HL-60 (cell line): ENCODE measurements around the gene CUL4A.
"Not testable (repeated sequence)": the region's sequence is repeated elsewhere in the genome, so short reads cannot be mapped to it uniquely, and the experiment has no call there.

Experiments used
- DNase-seq, 2 experiments: peaks; one replicate each; pipeline ENCODE4 v3.0.0-alpha.2; 2010 to 2020; ENCODE audit warnings: low read depth in 1 of 2, low spot score in 1 of 2
- H3K27ac ChIP-seq: fragments of 250-450 bp; sonication (Bioruptor Pico); replicated peaks from 2 replicates; pipeline ENCODE4 v1.5.1; 2020; ENCODE audit warnings: mild to moderate bottlenecking, moderate library complexity
- H3K27me3 ChIP-seq: fragments of 250-450 bp; sonication (Bioruptor Pico); 2 replicates; pipeline ENCODE4 v1.5.1; 2021; ENCODE audit warnings: mild to moderate bottlenecking, moderate library complexity; ENCODE audit not compliant: insufficient read depth, poor library complexity, severe bottlenecking
- H3K4me3 ChIP-seq: replicated peaks from 2 replicates; pipeline ENCODE4 v1.5.1; 2011; ENCODE audit warnings: mild to moderate bottlenecking, control low read depth, low read length; ENCODE audit not compliant: insufficient read depth
- CTCF ChIP-seq: IDR thresholded peaks from one replicate; pipeline ENCODE4 v1.5.1; 2011; ENCODE audit warnings: low read length, control low read depth, inconsistent platforms; ENCODE audit not compliant: insufficient read depth
- GABPA ChIP-seq: IDR thresholded peaks from 2 replicates; pipeline ENCODE4 v1.6.1; 2012; ENCODE audit warnings: low read depth
- POLR2AphosphoS5 ChIP-seq: IDR thresholded peaks from 2 replicates; pipeline ENCODE4 v1.6.1; 2012; ENCODE audit warnings: low read depth
- REST ChIP-seq: IDR thresholded peaks from 2 replicates; pipeline ENCODE4 v1.6.1; 2012; ENCODE audit warnings: low read depth; ENCODE audit not compliant: insufficient replicate concordance
- SPI1 ChIP-seq: IDR thresholded peaks from 2 replicates; pipeline ENCODE4 v1.6.1; 2012; ENCODE audit warnings: low read depth, mild to moderate bottlenecking, borderline replicate concordance

CUL4A gene

GRCh38 chr13:113239986-113240385, 30.6 kb downstream of the CUL4A start:
- Histone ChIP-seq H3K27me3 (no peaks in the 10 kb centered on the region), H3K27ac (no peak overlapping the region), H3K4me3 (no peak overlapping the region)
- DNase-seq, result no peak
- TF ChIP-seq REST (no peak), CTCF (no peak), POLR2AphosphoS5 (no peak), SPI1 (no peak), GABPA (no peak)

GRCh38 chr13:113241623-113242022, 32.2 kb downstream of the CUL4A start:
- not testable (repeated sequence) for H3K27ac ChIP-seq, H3K4me3 ChIP-seq, DNase-seq, H3K27me3 ChIP-seq

- Histone ChIP-seq H3K27ac (no peak overlapping the region), H3K27me3 (no peaks in the 10 kb centered on the region), H3K4me3 (no peak overlapping the region)
- TF ChIP-seq GABPA, result no peak
- no peak for TF ChIP-seq POLR2AphosphoS5
- TF ChIP-seq CTCF, result no peak
- TF ChIP-seq REST, result no peak
- TF ChIP-seq SPI1, result no peak
- DNase-seq, result no peak
Observed at GRCh38 chr13:113243847-113244246, 34.4 kb downstream of the CUL4A start.

- Histone ChIP-seq H3K27me3 (no peaks in the 10 kb centered on the region), H3K4me3 (no peak overlapping the region), H3K27ac (no peak overlapping the region)
- DNase-seq, result no peak
- TF ChIP-seq CTCF (peak; percentile 11), REST (no peak), POLR2AphosphoS5 (no peak)
Observed at GRCh38 chr13:113245849-113246796, 36.7 kb downstream of the CUL4A start.
